HG02885 (cell line): ENCODE measurements around the gene ZNF222.

Experiments
- ATAC-seq: cut with Tn5 transposase; IDR thresholded peaks from one replicate; pipeline ENCODE4 v1.9.1; 2021; ENCODE audit warnings: mild to moderate bottlenecking; ENCODE audit not compliant: unreplicated experiment, poor library complexity

The ZNF222 gene

GRCh38 chr19:44025217-44025936 is at the start of gene ZNF222:
ZNF222 (plus strand) TSS chr19:44025379; CDS start chr19:44025437, 58 bp downstream.
- ATAC-seq = peak; percentile 98

- no peak for ATAC-seq
These were observed 48.4 kb upstream of the ZNF222 start for GRCh38 chr19:43976732-43977131.

GRCh38 chr19:43983544-43983911 is 41.7 kb upstream of the ZNF222 start:
- ATAC-seq = no peak

- ATAC-seq = peak; percentile 74
These were observed 41.1 kb upstream of the ZNF222 start, which contains the start of gene ZNF155 for GRCh38 chr19:43983912-43984686. ZNF155 (plus strand) TSS chr19:43984188; CDS start chr19:43988544, 4,356 bp downstream.

GRCh38 chr19:43984687-43985000 is 40.5 kb upstream of the ZNF222 start:
- ATAC-seq = no peak

- no peak for ATAC-seq
These were observed 27.4 kb upstream of the ZNF222 start for GRCh38 chr19:43997631-43998290.

GRCh38 chr19:44002212-44002565 is 23.0 kb upstream of the ZNF222 start:
- ATAC-seq = no peak

GRCh38 chr19:44002566-44003460 is 22.4 kb upstream of the ZNF222 start, which contains the start of gene ZNF230:
ZNF230 (plus strand) TSS chr19:44002957; CDS start chr19:44007079, 4,122 bp downstream.
- ATAC-seq = peak; percentile 95

GRCh38 chr19:44003461-44004009 is 21.6 kb upstream of the ZNF222 start:
- peak; percentile 7 for ATAC-seq

- ATAC-seq = no peak
These were observed 19.2 kb upstream of the ZNF222 start for GRCh38 chr19:44005973-44006372.

GRCh38 chr19:44007473-44007872 is 17.7 kb upstream of the ZNF222 start:
- no peak for ATAC-seq

GRCh38 chr19:44010468-44010867 is 14.7 kb upstream of the ZNF222 start:
- ATAC-seq = no peak

- ATAC-seq = no peak
These were observed 5.7 kb upstream of the ZNF222 start for GRCh38 chr19:44019498-44019897.

- no peak for ATAC-seq
These were observed 4.0 kb upstream of the ZNF222 start for GRCh38 chr19:44021221-44021620.

- no peak for ATAC-seq
These were observed 321 bp upstream of the ZNF222 start for GRCh38 chr19:44024900-44025216.

- ATAC-seq = no peak
These were observed 1.4 kb downstream of the ZNF222 start for GRCh38 chr19:44026622-44027021.

- no peak for ATAC-seq
These were observed 6.9 kb downstream of the ZNF222 start for GRCh38 chr19:44032001-44032610.

- ATAC-seq = no peak
These were observed 17.0 kb downstream of the ZNF222 start for GRCh38 chr19:44042147-44042546.

GRCh38 chr19:44050740-44051649 is 25.8 kb downstream of the ZNF222 start:
- no peak for ATAC-seq
